Measurements from ENCODE around the gene CRHR2.

Gene CRHR2

GRCh38 chr7:30706316-30706715, 24.1 kb upstream of the CRHR2 start:
- DNase-seq, result no peak

- no peak for DNase-seq
Measured at GRCh38 chr7:30705596-30705995, 23.3 kb upstream of the CRHR2 start.

- no peak for DNase-seq
Measured at GRCh38 chr7:30705008-30705407, 22.8 kb upstream of the CRHR2 start.

- DNase-seq, result no peak
Measured at GRCh38 chr7:30703756-30704155, 21.5 kb upstream of the CRHR2 start.

GRCh38 chr7:30702200-30702599, 19.9 kb upstream of the CRHR2 start:
- peak; percentile 44 for DNase-seq

- DNase-seq, result no peak
Measured at GRCh38 chr7:30700941-30701340, 18.7 kb upstream of the CRHR2 start.

GRCh38 chr7:30699706-30700495, 17.6 kb upstream of the CRHR2 start:
- DNase-seq, result peak; percentile 84

- no peak for DNase-seq
Measured at GRCh38 chr7:30698481-30698880, 16.2 kb upstream of the CRHR2 start.

- DNase-seq, result peak; percentile 25
Measured at GRCh38 chr7:30697719-30698460, 15.6 kb upstream of the CRHR2 start.

GRCh38 chr7:30694774-30695721, 12.8 kb upstream of the CRHR2 start:
- DNase-seq, result no peak

GRCh38 chr7:30694218-30694745, 12.0 kb upstream of the CRHR2 start:
- DNase-seq, result peak; percentile 28

- DNase-seq, result peak; percentile 16
Measured at GRCh38 chr7:30692882-30693281, 10.6 kb upstream of the CRHR2 start.

GRCh38 chr7:30692438-30692837, 10.2 kb upstream of the CRHR2 start:
- no peak for DNase-seq

GRCh38 chr7:30690011-30690410, 7.8 kb upstream of the CRHR2 start:
- DNase-seq, result no peak

- DNase-seq, result peak; percentile 74
Measured at GRCh38 chr7:30688718-30689221, 6.5 kb upstream of the CRHR2 start.

- no peak for DNase-seq
Measured at GRCh38 chr7:30687604-30688003, 5.3 kb upstream of the CRHR2 start.

GRCh38 chr7:30684351-30684750, 2.1 kb upstream of the CRHR2 start:
- no peak for DNase-seq

- no peak for DNase-seq
Measured at GRCh38 chr7:30683816-30684215, 1.6 kb upstream of the CRHR2 start.

- DNase-seq, result no peak
Measured at GRCh38 chr7:30683306-30683705, 1.1 kb upstream of the CRHR2 start.

GRCh38 chr7:30681815-30682211, 443 bp downstream of the CRHR2 start:
- DNase-seq, result peak; percentile 70

GRCh38 chr7:30681331-30681797, 892 bp downstream of the CRHR2 start:
- peak; percentile 69 for DNase-seq

GRCh38 chr7:30679664-30680063, 2.6 kb downstream of the CRHR2 start:
- DNase-seq, result peak; percentile 89

- DNase-seq, result peak; percentile 77
Measured at GRCh38 chr7:30678805-30679204, 3.5 kb downstream of the CRHR2 start.

All from NCI-H69 (cell line).